Ovary (tissue), 3 donors: ENCODE measurements around the gene FYN.

ENCODE experiments used
- EP300 ChIP-seq: sonication (generic); formaldehyde crosslinking; IDR thresholded peaks from one replicate; pipeline ENCODE4 v1.6.1; 2017; ENCODE audit warnings: antibody characterized with exemption
- POLR2A ChIP-seq: fragments of 450-650 bp; IDR thresholded peaks from one replicate; pipeline ENCODE4 v1.6.1; 2017; ENCODE audit warnings: antibody characterized with exemption, mild to moderate bottlenecking, moderate library complexity
- TF ChIP-seq, protein P1 (sequence below), 3 donors: fragments of 450-650 bp in 2 of 3; fragments of 200-600 bp in 1 of 3; IDR thresholded peaks; one replicate each; pipeline versions ENCODE4 v1.5.1 to v1.8.0; 2016 to 2022; ENCODE audit warnings: antibody characterized with exemption in 3 of 3, mild to moderate bottlenecking in 1 of 3
- donor health status: DM: no; HTN: no; CAD: no.

DNA sequence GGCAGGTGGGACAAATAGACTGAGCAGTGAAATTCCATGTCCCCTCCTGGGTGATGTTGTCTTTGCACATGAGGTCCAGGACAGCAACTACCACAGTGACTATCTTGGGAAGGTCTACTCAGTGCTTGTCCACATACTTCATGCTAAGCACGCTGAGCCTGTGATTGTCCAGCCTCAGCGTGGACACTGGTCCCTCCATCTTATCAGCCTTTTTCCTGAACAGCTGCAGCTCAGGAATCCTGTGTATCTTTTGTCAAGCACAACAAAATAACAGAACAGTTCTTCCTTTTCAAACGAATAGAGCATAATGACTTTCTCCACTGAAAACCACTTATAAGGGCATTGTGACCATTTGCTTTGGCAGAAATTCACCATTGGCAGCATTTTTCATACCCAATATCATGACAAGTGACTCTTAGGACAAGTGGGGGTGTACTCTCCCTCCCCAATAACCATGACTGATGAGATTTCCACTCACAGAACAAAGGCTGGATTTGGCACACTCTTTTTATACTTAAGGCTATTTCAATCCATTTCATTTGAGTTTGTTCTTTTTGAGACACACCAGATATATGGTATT lies 90.3 kb downstream of the FYN start:
- TF ChIP-seq POLR2A (no peak), EP300 (no peak)
- TF ChIP-seq, protein P1, sequence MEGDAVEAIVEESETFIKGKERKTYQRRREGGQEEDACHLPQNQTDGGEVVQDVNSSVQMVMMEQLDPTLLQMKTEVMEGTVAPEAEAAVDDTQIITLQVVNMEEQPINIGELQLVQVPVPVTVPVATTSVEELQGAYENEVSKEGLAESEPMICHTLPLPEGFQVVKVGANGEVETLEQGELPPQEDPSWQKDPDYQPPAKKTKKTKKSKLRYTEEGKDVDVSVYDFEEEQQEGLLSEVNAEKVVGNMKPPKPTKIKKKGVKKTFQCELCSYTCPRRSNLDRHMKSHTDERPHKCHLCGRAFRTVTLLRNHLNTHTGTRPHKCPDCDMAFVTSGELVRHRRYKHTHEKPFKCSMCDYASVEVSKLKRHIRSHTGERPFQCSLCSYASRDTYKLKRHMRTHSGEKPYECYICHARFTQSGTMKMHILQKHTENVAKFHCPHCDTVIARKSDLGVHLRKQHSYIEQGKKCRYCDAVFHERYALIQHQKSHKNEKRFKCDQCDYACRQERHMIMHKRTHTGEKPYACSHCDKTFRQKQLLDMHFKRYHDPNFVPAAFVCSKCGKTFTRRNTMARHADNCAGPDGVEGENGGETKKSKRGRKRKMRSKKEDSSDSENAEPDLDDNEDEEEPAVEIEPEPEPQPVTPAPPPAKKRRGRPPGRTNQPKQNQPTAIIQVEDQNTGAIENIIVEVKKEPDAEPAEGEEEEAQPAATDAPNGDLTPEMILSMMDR (IDR thresholded peaks at IDR 0.05), result no peak
